Medulla oblongata (tissue), 1 donor: ENCODE measurements around the gene GCFC2.
"Not testable (repeated sequence)": the region's sequence is repeated elsewhere in the genome, so short reads cannot be mapped to it uniquely, and the experiment has no call there.

Experiments used
- DNase-seq: peaks from one replicate; pipeline ENCODE4 v3.0.0-alpha.2; 2015; ENCODE audit errors: extremely low spot score

Gene GCFC2

GRCh38 chr2:75680402-75680801 lies 30.3 kb downstream of the GCFC2 start:
- DNase-seq, result no peak

GRCh38 chr2:75679556-75679955 lies 31.2 kb downstream of the GCFC2 start:
- DNase-seq, result no peak

GRCh38 chr2:75676464-75676863 lies 34.3 kb downstream of the GCFC2 start:
- DNase-seq, result no peak

GRCh38 chr2:75675908-75676307 lies 34.8 kb downstream of the GCFC2 start:
- DNase-seq, result no peak

GRCh38 chr2:75675423-75675822 lies 35.3 kb downstream of the GCFC2 start:
- DNase-seq, result not testable (repeated sequence)

- no peak for DNase-seq
Observed at GRCh38 chr2:75667884-75668283, 42.8 kb downstream of the GCFC2 start.

- no peak for DNase-seq
Observed at GRCh38 chr2:75666911-75667310, 43.8 kb downstream of the GCFC2 start.

- no peak for DNase-seq
Observed at GRCh38 chr2:75657798-75658197, 52.9 kb downstream of the GCFC2 start.

- DNase-seq, result no peak
Observed at GRCh38 chr2:75656563-75656962, 54.2 kb downstream of the GCFC2 start.

GRCh38 chr2:75655861-75656260 lies 54.9 kb downstream of the GCFC2 start:
- DNase-seq, result no peak

- DNase-seq, result no peak
Observed at GRCh38 chr2:75654012-75654411, 56.7 kb downstream of the GCFC2 start.

GRCh38 chr2:75647771-75648170 lies 62.9 kb downstream of the GCFC2 start:
- no peak for DNase-seq

GRCh38 chr2:75646583-75647425 lies 63.9 kb downstream of the GCFC2 start, which contains the start of gene MRPL19:
Gene MRPL19 (plus strand): TSS chr2:75646783. CDS start chr2:75646808, 25 bp downstream.
- peak; percentile 97 for DNase-seq

- DNase-seq, result peak; percentile 11
Observed at GRCh38 chr2:75646090-75646582, 64.6 kb downstream of the GCFC2 start.

- no peak for DNase-seq
Observed at GRCh38 chr2:75645643-75646042, 65.1 kb downstream of the GCFC2 start.

GRCh38 chr2:75643980-75644379 lies 66.7 kb downstream of the GCFC2 start:
- DNase-seq, result no peak

GRCh38 chr2:75641587-75641986 lies 69.1 kb downstream of the GCFC2 start:
- no peak for DNase-seq

GRCh38 chr2:75640621-75641121 lies 70.0 kb downstream of the GCFC2 start:
- DNase-seq, result peak; percentile 83

GRCh38 chr2:75637568-75637967 lies 73.1 kb downstream of the GCFC2 start:
- no peak for DNase-seq

GRCh38 chr2:75634945-75635344 lies 75.8 kb downstream of the GCFC2 start:
- DNase-seq, result no peak

GRCh38 chr2:75633620-75634019 lies 77.1 kb downstream of the GCFC2 start:
- no peak for DNase-seq

GRCh38 chr2:75632813-75633212 lies 77.9 kb downstream of the GCFC2 start:
- no peak for DNase-seq

- DNase-seq, result peak; percentile 28
Observed at GRCh38 chr2:75632091-75632701, 78.5 kb downstream of the GCFC2 start.
